ENCODE results near the gene N4BP2. TPM values are rescaled to one million over a fixed set of nuclear protein-coding genes. Genes with fewer than 3 reads are reported as not detected.

N4BP2 gene
- total and polyA plus RNA-seq, 2 experiments from 2014 or later: 11.2 to 28.8 TPM

- H3K36me3 ChIP-seq (replicated peaks; ENCODE audit: insufficient read depth, low read depth): no peaks in the 10 kb centered on the region
- H4K20me1 ChIP-seq (ENCODE audit: insufficient read depth, poor library complexity, severe bottlenecking): no peaks in the 10 kb centered on the region
- peak; percentile 80 for DNase-seq (ENCODE audit: low spot score)
- TF ChIP-seq EZH2phosphoT487 (IDR thresholded peaks at IDR 0.05; ENCODE audit: low read depth, severe bottlenecking, unreplicated experiment) (no peak), EZH2 (IDR thresholded peaks at IDR 0.05; ENCODE audit: borderline replicate concordance) (no peak), CTCF (IDR thresholded peaks at IDR 0.05; ENCODE audit: poor library complexity) (no peak)
- WGBS (ENCODE audit: low lambda C conversion rate, missing lambda C conversion rate): 1% methylated on average over 75 of the region's 86 CpGs
- no peaks in the 10 kb centered on the region for H3K9me2 ChIP-seq (replicated peaks; ENCODE audit: insufficient read depth)
- H2AFZ ChIP-seq: peak overlapping the region; percentile 83
- H3K27me3 ChIP-seq: no peaks in the 10 kb centered on the region
- peaks cover 40% of the 10 kb centered on the region for H3K79me2 ChIP-seq
- peak overlapping the region; percentile 80 for H3K4me2 ChIP-seq
- H3K9me3 ChIP-seq (ENCODE audit: low read depth): no peaks in the 10 kb centered on the region
- H3K4me3 ChIP-seq: peak overlapping the region; percentile 70
- H3K27ac ChIP-seq: peak overlapping the region; percentile 100
- peaks cover 16% of the 10 kb centered on the region for H3K4me1 ChIP-seq (ENCODE audit: insufficient read depth)
These were observed 561 bp upstream of the N4BP2 start for GRCh38 chr4:40055863-40056715.

GRCh38 chr4:40057586-40058091, 989 bp downstream of the N4BP2 start:
- no peaks in the 10 kb centered on the region for H3K9me2 ChIP-seq (replicated peaks; ENCODE audit: insufficient read depth)
- WGBS (ENCODE audit: low lambda C conversion rate, missing lambda C conversion rate): 3% methylated on average over 13 of the region's 13 CpGs
- H3K4me2 ChIP-seq: peak overlapping the region; percentile 80
- no peaks in the 10 kb centered on the region for H3K36me3 ChIP-seq (replicated peaks; ENCODE audit: insufficient read depth, low read depth)
- peaks cover 16% of the 10 kb centered on the region for H3K4me1 ChIP-seq (ENCODE audit: insufficient read depth)
- H3K4me3 ChIP-seq: peak overlapping the region; percentile 70
- H3K79me2 ChIP-seq: peaks cover 55% of the 10 kb centered on the region
- DNase-seq (ENCODE audit: low spot score): peak; percentile 91
- no peaks in the 10 kb centered on the region for H3K27me3 ChIP-seq
- peak overlapping the region; percentile 83 for H2AFZ ChIP-seq
- peak overlapping the region; percentile 100 for H3K27ac ChIP-seq
- TF ChIP-seq CTCF (IDR thresholded peaks at IDR 0.05; ENCODE audit: poor library complexity): no peak
- no peak for TF ChIP-seq EZH2phosphoT487 (IDR thresholded peaks at IDR 0.05; ENCODE audit: low read depth, severe bottlenecking, unreplicated experiment)
- TF ChIP-seq EZH2 (IDR thresholded peaks at IDR 0.05; ENCODE audit: borderline replicate concordance): no peak
- H4K20me1 ChIP-seq (ENCODE audit: insufficient read depth, poor library complexity, severe bottlenecking): peaks cover under 1% of the 10 kb centered on the region
- no peaks in the 10 kb centered on the region for H3K9me3 ChIP-seq (ENCODE audit: low read depth)

- Histone ChIP-seq H3K9me2 (replicated peaks; ENCODE audit: insufficient read depth) (no peaks in the 10 kb centered on the region), H2AFZ (peak overlapping the region; percentile 31), H3K9me3 (ENCODE audit: low read depth) (no peaks in the 10 kb centered on the region), H3K36me3 (replicated peaks; ENCODE audit: insufficient read depth, low read depth) (no peaks in the 10 kb centered on the region), H4K20me1 (ENCODE audit: insufficient read depth, poor library complexity, severe bottlenecking) (peaks cover 5% of the 10 kb centered on the region), H3K27ac (peak overlapping the region; percentile 100), H3K79me2 (peaks cover 60% of the 10 kb centered on the region), H3K4me3 (peak overlapping the region; percentile 20), H3K4me2 (peak overlapping the region; percentile 80), H3K27me3 (no peaks in the 10 kb centered on the region), H3K4me1 (ENCODE audit: insufficient read depth) (peaks cover 16% of the 10 kb centered on the region)
- TF ChIP-seq EZH2phosphoT487 (IDR thresholded peaks at IDR 0.05; ENCODE audit: low read depth, severe bottlenecking, unreplicated experiment) (no peak), CTCF (IDR thresholded peaks at IDR 0.05; ENCODE audit: poor library complexity) (no peak), EZH2 (IDR thresholded peaks at IDR 0.05; ENCODE audit: borderline replicate concordance) (no peak)
- no peak for DNase-seq (ENCODE audit: low spot score)
- under 1% methylated on average over 9 of the region's 9 CpGs for WGBS (ENCODE audit: low lambda C conversion rate, missing lambda C conversion rate)
These were observed 1.5 kb downstream of the N4BP2 start for GRCh38 chr4:40058121-40058520.

Data from hepatocyte (in vitro differentiated cells).